Activated T-cell treated with anti-CD3 and anti-CD28 coated beads, Interleukin-2, amount 50 U/mL, for 4 hours (primary cell): Measurements from ENCODE around the gene CACTIN. TPM values are rescaled to one million over a fixed set of nuclear protein-coding genes. Genes with fewer than 3 reads are reported as not detected.
"Not testable (repeated sequence)": the region's sequence is repeated elsewhere in the genome, so short reads cannot be mapped to it uniquely, and the experiment has no call there.

Experiments
- ATAC-seq, 2 donors: fragments of 200-7000 bp; cut with Tn5 transposase; one replicate each; pipeline ENCODE4 v1.10.0; 2021
- DNase-seq: peaks from one replicate; pipeline ENCODE4 v3.0.0-alpha.2; 2020
- H3K27me3 Mint-ChIP-seq: one replicate; pipeline ENCODE4 v1.8.0; 2021; ENCODE audit warnings: low read depth, mixed read lengths
- H3K36me3 Mint-ChIP-seq: one replicate; pipeline ENCODE4 v1.8.0; 2022; ENCODE audit warnings: mixed read lengths; ENCODE audit not compliant: insufficient read depth
- H3K4me1 Mint-ChIP-seq: one replicate; pipeline ENCODE4 v1.8.0; 2021; ENCODE audit warnings: low read depth, mixed read lengths
- H3K4me3 Mint-ChIP-seq: one replicate; pipeline ENCODE4 v1.8.0; 2021; ENCODE audit warnings: mild to moderate bottlenecking, moderate library complexity, mixed read lengths
- H3K9me3 Mint-ChIP-seq: one replicate; pipeline ENCODE4 v1.8.0; 2021; ENCODE audit warnings: mixed read lengths
- total RNA-seq, 3 donors: library from RNA; stranded (reverse); gene quantifications; one replicate each; pipeline ENCODE4 v1.2.1, GENCODE V29; 2021

Gene CACTIN
- total RNA-seq, 3 donors from 2014 or later = 51.5 to 53.8 (median 52.6) TPM

DNA sequence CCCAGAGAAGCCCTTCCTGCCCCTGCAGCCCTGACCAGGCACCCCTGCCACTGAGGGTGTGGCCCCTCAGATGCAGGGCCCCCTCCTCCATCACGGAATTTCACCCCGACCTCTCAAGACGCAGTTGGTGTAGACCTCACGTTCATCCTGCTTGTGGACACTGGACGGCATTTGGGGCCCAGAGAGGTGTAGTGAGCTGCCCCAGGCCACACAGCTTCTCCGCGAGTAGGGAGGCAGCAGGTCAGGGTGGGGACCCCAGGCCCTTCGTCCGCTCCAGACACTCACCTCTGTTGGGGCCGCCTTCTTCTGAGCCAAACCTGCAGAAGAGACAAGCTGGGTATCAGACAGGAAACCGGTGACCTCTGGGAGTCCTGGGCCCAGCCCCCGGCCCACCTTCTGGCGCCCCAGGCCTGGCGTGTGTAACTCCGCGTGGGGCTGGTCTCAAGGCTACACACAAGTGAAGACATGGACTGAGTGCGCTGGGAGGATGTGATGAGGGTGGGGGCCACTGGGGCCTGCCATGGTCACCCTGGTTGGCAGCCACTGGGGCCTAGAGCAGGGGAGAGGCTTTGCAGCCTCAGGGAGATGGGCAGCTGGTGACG lies 40.5 kb upstream of the CACTIN start:
- Mint-ChIP-seq H3K36me3 (peaks cover 3% of the 10 kb centered on the region), H3K27me3 (no peaks in the 10 kb centered on the region), H3K4me1 (peaks cover 21% of the 10 kb centered on the region), H3K9me3 (no peaks in the 10 kb centered on the region), H3K4me3 (no peak overlapping the region)
- ATAC-seq = no peak
- DNase-seq = no peak

DNA sequence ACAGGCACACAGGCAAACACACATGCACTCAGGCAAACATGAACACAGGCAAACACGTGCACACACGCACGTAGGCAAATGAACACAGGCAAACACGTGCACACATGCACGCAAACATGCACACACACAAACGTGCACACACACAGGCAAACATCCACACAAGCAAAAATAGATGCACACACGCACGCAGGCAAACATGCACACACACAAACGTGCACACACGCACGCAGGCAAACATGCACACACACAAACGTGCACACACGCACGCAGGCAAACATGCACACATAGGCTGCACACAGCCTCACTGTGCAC lies 39.9 kb upstream of the CACTIN start:
- H3K36me3 Mint-ChIP-seq, ATAC-seq, H3K27me3 Mint-ChIP-seq, DNase-seq, H3K4me3 Mint-ChIP-seq, H3K9me3 Mint-ChIP-seq: not testable (repeated sequence)
- H3K4me1 Mint-ChIP-seq = peaks cover 16% of the 10 kb centered on the region

DNA sequence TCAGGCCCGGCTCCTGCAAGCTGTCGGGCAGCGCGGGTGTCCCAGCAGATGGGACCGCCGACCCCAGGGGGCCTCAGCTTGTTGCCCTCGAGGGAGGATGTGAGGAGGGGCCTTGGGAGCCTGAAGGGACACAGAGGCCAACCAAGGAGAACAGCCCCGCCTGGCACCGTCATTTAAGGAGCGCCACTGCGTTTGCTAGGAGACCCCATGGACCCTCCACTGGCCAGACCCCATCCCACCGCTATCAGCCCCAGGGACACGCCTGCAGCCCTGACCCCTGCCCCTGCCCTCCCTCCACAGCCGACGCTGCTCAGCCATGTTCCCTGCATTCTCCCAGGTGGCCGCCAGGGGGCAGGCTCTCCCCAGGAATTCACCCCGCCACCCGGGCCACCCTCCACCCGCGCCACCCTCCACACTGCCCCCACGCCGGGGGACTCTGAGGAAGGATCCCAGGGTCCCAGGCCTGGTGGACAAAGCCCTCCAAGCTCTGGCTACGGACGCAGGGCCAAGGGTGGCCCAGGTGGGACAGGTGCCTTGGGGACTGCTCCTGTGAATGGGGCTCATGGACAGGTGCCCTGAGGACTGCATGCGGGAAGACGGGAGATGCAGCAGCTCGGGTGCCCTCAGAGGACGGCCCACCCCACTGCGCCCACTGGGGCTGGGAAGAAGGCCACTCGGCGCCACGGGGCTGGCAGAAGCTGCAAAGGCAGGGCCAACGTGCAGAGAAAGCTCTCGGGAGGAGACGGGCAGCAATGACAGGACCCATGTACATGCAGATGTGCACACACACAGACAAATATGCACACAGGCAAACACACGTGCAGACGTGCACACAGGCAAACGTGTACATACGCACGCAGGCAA lies 39.3 kb upstream of the CACTIN start:
- H3K4me3 Mint-ChIP-seq = no peak overlapping the region
- ATAC-seq (peak; percentile 72 to 77), DNase-seq (peak; percentile 80)
- no peaks in the 10 kb centered on the region for H3K27me3 Mint-ChIP-seq
- H3K9me3 Mint-ChIP-seq = no peaks in the 10 kb centered on the region
- peaks cover 12% of the 10 kb centered on the region for H3K4me1 Mint-ChIP-seq
- peaks cover 9% of the 10 kb centered on the region for H3K36me3 Mint-ChIP-seq

DNA sequence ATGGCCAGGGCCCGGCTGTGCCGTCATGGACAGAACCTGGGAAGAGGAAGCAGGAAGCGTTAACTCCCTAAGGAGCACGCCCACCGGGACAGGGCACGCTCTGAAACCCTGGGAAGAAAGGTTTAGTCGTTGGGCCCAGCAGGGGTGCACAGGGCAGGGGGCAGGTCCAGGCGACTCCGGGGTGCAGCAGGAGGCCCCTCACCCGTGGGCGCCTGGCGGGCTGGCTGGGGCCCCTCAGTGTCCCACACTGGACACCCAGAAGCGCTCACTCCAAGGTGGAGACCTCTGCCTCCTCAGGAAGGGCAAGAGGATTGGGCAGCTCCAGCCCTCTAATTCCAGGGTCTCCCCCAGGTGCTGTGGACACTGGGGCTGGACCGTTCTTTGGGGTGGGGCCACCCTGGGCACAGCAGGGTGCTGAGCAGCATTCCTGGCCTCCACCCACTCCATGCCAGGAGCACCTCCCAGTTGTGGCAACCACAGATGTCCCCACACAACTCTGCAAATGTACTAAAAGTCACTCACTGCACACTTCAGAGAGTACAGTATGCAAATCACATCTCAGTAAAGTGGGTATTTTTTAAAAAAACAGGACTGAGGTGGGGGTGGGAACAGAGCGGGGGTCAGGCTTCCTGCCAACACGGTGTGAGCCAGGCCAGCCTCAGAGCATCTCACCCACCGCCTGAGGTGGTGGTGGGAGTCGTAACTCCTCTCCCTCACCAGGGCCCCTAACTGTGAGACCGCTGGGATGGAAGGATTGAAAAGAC lies 38.5 kb upstream of the CACTIN start:
- H3K4me3 Mint-ChIP-seq = no peak overlapping the region
- H3K27me3 Mint-ChIP-seq = no peaks in the 10 kb centered on the region
- no peaks in the 10 kb centered on the region for H3K9me3 Mint-ChIP-seq
- no peak for ATAC-seq
- H3K36me3 Mint-ChIP-seq = peaks cover 9% of the 10 kb centered on the region
- peaks cover 9% of the 10 kb centered on the region for H3K4me1 Mint-ChIP-seq
- DNase-seq = no peak

DNA sequence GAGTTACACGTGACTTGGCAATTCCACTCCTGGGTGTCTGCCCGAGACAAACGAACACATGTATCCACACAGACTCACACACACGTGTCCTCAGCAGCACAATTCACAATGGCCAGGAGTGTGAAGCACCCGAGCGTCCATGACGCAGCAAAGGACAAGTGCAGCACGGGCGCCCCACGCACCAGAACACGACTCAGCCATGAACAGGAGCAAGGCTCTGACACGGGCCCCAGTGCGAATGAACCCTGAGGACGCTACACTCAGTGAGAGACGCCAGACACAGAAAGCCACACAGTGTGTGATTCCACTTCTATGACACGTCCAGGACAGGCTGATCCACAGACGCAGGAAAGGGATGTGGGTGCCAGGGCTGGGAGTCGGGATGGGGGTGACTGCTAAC lies 37.2 kb upstream of the CACTIN start:
- H3K4me1 Mint-ChIP-seq = peaks cover 9% of the 10 kb centered on the region
- no peaks in the 10 kb centered on the region for H3K27me3 Mint-ChIP-seq
- DNase-seq (no peak), ATAC-seq (no peak)
- H3K9me3 Mint-ChIP-seq = no peaks in the 10 kb centered on the region
- peaks cover 9% of the 10 kb centered on the region for H3K36me3 Mint-ChIP-seq
- no peak overlapping the region for H3K4me3 Mint-ChIP-seq

DNA sequence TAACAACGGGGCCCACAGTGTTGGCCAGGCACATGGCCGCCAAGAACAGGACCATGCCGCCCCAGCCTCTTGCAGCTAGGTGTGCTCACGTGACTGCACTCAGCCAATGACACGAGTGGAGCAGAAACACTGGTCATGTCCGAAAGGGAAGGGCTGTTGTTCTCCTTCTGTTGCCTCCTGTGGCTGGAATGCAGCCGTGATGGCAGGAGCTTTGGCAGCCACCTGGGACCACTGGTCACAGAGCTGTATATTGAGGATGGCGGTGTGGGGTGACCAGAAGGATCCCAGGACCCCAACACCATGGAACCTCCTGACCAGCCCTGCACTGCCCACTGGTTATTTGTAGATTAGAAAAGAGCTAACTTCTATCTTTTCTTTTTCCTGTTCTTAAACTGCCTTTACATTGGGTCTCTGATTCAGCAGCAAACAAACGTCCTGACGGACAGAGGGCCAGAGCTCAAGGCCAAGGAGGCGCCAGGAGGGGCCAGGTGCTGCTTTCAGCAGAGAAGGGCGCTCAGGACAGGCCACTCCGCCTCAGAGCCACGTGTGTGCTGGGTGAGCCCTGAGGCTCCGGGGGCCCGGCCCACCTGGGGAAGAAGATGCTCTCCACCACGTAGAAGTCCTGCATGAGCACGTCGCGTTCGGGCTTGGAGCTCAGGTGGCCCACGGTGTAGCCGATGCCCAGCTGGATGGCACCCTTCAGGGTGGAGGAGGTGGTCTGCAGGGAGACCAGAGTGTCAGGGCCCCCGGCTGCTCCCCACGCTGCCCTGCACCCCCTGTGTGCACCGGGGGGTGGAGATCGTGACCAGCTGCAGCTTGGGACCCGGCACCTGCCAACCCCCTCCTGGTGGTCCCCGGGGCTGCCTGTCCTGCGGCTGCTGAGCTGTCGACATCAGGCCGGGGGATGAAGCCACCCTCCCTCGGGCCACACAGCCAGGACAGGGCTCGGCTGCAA lies 35.0 kb upstream of the CACTIN start:
- Mint-ChIP-seq H3K36me3 (peaks cover 16% of the 10 kb centered on the region), H3K4me3 (no peak overlapping the region)

DNA sequence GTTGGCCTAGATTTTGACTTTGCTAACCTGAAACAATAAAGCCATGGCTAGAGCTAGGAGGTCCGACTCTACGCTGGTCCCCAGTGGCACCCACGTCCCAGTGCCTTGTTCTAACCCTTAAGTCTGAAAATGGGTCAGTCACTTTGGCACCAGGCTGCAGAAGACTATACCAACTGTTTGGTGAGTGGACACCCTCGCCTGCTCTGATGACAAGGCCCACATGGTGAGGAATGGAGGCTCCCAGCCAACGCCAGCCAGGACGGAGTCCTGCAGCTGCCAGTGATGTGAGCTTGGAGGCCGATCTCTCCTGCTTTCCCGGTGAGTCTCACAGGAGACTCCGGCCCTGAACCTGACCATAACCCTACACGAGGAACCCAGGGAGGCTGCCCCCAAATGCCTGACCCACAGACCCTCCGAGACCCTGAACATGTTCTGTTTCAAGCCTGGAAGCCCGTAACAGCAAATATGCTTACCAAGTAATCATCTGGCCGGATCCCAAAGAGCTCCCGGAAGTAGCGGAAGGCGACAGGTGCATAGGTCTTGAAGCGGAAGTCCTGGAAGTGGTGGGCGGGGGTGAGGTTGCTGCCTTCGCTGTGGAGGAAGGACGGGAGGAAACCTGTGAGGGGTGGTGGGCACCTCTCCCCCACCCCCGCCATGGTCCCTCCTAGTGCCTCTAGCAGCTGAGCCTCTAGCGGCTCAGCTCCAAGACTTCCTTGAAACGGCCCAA lies 34.1 kb upstream of the CACTIN start:
- Mint-ChIP-seq H3K36me3 (peaks cover 16% of the 10 kb centered on the region), H3K4me1 (no peaks in the 10 kb centered on the region), H3K4me3 (no peak overlapping the region), H3K27me3 (no peaks in the 10 kb centered on the region), H3K9me3 (no peaks in the 10 kb centered on the region)
- ATAC-seq (no peak), DNase-seq (no peak)

More for the DNA sequence above, 35.0 kb upstream of the CACTIN start:
- H3K27me3 Mint-ChIP-seq = no peaks in the 10 kb centered on the region
- no peak for ATAC-seq
- no peak for DNase-seq
- H3K9me3 Mint-ChIP-seq = no peaks in the 10 kb centered on the region
- H3K4me1 Mint-ChIP-seq = peaks cover 5% of the 10 kb centered on the region

DNA sequence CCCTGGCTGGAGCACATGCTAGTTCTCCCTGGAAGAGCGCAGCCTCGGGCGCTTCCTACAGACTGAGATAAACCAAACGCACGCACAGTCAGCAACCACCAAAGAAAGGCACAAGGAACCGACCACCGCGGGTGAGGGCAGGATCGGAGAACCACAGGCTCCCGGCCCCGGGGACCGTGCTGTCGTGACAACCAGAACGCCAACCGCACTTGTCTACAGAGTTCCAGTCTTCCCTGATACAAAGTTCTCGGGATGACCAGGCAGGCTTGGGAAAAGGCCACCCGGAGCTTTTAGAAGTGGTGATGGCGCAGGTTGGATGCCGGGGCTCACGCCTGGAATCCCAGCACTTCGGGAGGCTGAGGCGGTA lies 33.1 kb upstream of the CACTIN start:
- Mint-ChIP-seq H3K4me1 (no peaks in the 10 kb centered on the region), H3K9me3 (no peaks in the 10 kb centered on the region), H3K36me3 (peaks cover 16% of the 10 kb centered on the region), H3K4me3 (no peak overlapping the region), H3K27me3 (no peaks in the 10 kb centered on the region)
- ATAC-seq (no peak), DNase-seq (no peak)

DNA sequence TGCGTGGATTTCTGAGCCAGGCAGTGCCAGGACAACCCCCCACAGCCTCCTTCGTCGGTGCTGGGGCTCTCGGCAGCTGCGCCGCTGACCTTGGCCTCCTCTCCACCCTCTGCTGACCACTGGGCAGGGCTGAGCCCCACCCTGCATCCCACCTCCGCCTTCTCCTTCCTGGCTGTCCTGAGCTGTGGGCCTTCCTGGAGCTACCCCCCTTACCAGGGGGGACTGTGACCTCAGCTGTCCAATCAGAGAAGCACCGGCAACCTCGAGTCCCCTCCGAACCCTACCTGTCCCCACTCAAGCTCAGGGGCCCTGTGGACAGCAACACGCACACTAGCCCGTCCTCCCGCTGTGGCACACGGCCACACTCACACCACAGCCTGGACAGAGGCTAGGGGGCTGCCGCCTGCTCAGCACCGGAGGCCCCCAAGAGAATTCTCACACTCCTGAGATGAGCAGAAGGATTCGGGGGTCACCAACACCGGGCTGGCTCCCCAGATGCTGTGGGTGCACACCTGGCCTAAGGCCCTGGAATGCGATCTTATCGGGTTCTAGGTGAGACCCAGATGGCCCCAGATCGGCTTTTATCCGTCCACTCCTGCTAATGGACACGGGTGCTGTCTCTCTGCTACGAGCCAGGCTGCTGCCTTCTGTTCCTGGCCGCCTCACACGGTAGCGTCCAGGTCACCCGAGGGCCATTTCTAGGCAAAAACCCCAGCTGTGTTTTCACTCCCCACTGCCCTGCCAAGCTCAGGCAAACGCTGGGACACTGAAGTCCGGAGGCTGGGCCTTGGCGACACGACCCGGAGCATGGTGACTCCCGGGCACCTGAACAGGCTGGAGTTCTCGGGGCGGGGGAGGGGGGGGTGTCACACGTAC lies 32.5 kb upstream of the CACTIN start:
- Mint-ChIP-seq H3K4me1 (no peaks in the 10 kb centered on the region), H3K9me3 (no peaks in the 10 kb centered on the region), H3K4me3 (no peak overlapping the region), H3K36me3 (peaks cover 16% of the 10 kb centered on the region), H3K27me3 (no peaks in the 10 kb centered on the region)
- DNase-seq (no peak), ATAC-seq (no peak)

DNA sequence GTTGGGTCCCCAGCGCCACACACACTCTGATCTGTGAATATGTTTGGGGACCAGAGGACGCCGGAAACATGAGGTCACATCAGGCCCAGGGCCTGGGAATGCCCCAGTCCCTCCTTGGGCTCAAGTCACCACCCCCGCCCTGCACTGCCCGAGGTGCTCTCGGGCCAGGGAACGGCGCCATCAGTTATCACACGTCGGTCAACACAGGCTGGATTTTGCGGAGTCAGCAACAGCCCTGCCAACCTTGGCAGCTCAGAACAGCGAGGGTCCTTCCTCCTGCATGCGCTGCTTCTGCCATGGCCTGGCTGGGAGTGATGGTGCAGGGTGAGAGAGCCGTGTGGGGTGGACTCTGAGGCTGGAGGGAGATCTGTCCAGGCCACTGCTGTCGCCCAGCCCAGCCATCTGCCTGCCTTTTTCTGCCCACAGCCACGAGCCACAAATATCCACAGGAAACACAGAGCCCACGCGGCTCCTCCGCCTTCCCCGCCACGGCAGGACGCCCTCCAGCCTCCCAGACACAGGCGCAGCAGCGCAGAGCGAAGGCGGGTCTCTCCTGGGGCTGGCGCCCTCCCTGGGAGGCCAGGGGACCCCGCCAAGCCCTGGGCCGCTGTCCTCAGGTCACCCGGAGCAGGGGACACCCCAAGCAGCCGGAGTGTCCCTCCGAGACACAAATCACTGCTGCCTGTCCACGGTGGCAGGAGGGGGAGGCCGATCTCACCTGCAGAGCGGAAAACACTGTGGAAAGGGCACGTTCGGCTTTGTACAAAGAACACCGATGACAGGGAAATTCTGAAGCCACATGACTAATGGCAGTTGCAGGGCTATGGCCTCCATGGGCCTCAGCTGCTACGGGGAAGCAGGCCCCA lies 31.6 kb upstream of the CACTIN start:
- ATAC-seq (no peak), DNase-seq (no peak)
- H3K36me3 Mint-ChIP-seq = peaks cover 16% of the 10 kb centered on the region
- no peak overlapping the region for H3K4me3 Mint-ChIP-seq
- H3K9me3 Mint-ChIP-seq = no peaks in the 10 kb centered on the region
- no peaks in the 10 kb centered on the region for H3K27me3 Mint-ChIP-seq
- H3K4me1 Mint-ChIP-seq = no peaks in the 10 kb centered on the region

DNA sequence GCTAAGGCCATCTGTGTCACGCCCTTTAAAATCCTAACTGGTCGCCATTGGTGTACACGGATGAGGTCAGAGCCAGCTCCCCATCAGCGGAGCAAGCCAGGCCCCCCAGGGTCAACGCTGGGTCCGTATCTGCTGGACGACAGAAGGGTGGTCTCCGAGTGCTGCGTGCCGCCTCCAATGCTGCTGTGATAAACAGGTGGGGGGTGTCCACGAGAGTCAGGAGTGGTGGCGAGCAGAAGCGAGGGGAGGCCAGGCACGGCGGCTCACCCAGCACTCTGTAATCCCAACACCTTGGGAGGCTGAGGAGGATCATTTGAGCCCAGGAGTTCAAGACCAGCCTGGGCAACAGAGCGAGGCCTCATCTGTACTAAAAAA lies 30.8 kb upstream of the CACTIN start:
- Mint-ChIP-seq H3K36me3 (peaks cover 13% of the 10 kb centered on the region), H3K4me1 (no peaks in the 10 kb centered on the region), H3K27me3 (no peaks in the 10 kb centered on the region), H3K9me3 (no peaks in the 10 kb centered on the region), H3K4me3 (no peak overlapping the region)
- ATAC-seq = no peak
- no peak for DNase-seq

DNA sequence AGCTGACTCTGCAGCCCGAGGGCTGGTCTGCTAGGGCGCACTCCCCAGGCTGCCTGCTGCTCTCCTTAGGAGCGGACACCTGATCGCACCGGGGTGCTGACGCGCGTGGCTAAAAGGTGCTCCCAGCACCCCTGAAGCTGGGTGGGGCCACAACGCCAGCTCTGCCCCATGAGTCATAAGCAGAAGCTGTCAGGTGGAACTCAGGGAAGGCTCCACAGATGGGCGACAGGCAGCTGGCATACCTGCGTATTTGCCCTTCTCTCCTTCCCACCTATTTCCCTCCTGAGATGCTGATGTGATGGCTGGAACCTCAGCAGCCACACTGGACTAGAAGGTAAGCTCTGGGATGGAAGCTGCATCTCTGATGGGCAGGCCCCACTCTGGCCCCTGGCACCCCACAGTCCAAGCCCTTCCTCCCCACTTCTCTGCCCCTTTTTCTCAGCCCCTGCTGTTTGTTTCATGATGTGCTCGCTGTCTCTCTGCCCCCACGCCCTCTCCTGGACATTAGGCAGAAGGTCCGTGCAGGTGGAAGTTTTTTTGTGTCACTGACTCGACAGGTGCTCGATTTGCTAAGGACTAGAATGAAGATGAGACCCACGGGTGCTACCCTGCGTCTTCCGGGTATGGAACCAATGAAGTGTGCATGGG lies 30.3 kb upstream of the CACTIN start:
- Mint-ChIP-seq H3K36me3 (peaks cover 13% of the 10 kb centered on the region), H3K27me3 (no peaks in the 10 kb centered on the region)
- no peak for DNase-seq

More for the DNA sequence above, 30.3 kb upstream of the CACTIN start:
- no peak for ATAC-seq
- Mint-ChIP-seq H3K9me3 (no peaks in the 10 kb centered on the region), H3K4me3 (no peak overlapping the region), H3K4me1 (no peaks in the 10 kb centered on the region)
